Endometrial microvascular endothelial cells (primary cell): ENCODE measurements around the gene COL16A1. TPM values are rescaled to one million over a fixed set of nuclear protein-coding genes. Genes with fewer than 3 reads are reported as not detected.

Experiments
- in situ Hi-C: cut with HindIII; loops from 2 replicates; pipeline ENCODE4 v1.10.0; 2017; ENCODE audit warnings: low sequenced_read_pairs, low pct_unique_long_range_greater_than_20kb; ENCODE audit errors: inconsistent ontology term
- total RNA-seq: library from RNA; depleted of rRNA; stranded (reverse); fragments of >200 nt; gene quantifications from one replicate; pipeline ENCODE4 v1.2.3, GENCODE V29; 2015; ENCODE audit errors: inconsistent ontology term

COL16A1 gene
- 0.28 TPM for total RNA-seq

- in situ Hi-C loops = no loop called here
Observed at GRCh38 chr1:31703431-31704270, at the start of gene COL16A1. COL16A1 (minus strand) TSS chr1:31704017; CDS start chr1:31702193, 1,824 bp downstream.

GRCh38 chr1:31752952-31753475, 49.2 kb upstream of the COL16A1 start:
- in situ Hi-C loops = no loop called here

- in situ Hi-C loops = no loop called here
Observed at GRCh38 chr1:31752258-31752657, 48.4 kb upstream of the COL16A1 start.

- in situ Hi-C loops = no loop called here
Observed at GRCh38 chr1:31751822-31752241, 48.0 kb upstream of the COL16A1 start.

GRCh38 chr1:31750858-31751510, 47.2 kb upstream of the COL16A1 start:
- in situ Hi-C loops = no loop called here

GRCh38 chr1:31749785-31750735, 46.2 kb upstream of the COL16A1 start:
- in situ Hi-C loops = no loop called here

GRCh38 chr1:31748365-31748764, 44.5 kb upstream of the COL16A1 start:
- in situ Hi-C loops = no loop called here

- in situ Hi-C loops = no loop called here
Observed at GRCh38 chr1:31747304-31747703, 43.5 kb upstream of the COL16A1 start.

- in situ Hi-C loops = no loop called here
Observed at GRCh38 chr1:31746687-31747086, 42.9 kb upstream of the COL16A1 start.

- in situ Hi-C loops = no loop called here
Observed at GRCh38 chr1:31745946-31746670, 42.3 kb upstream of the COL16A1 start.

GRCh38 chr1:31745096-31745945, 41.5 kb upstream of the COL16A1 start:
- in situ Hi-C loops = no loop called here

GRCh38 chr1:31744165-31744888, 40.5 kb upstream of the COL16A1 start:
- in situ Hi-C loops = no loop called here

- in situ Hi-C loops = no loop called here
Observed at GRCh38 chr1:31742462-31743212, 38.8 kb upstream of the COL16A1 start.

- in situ Hi-C loops = no loop called here
Observed at GRCh38 chr1:31739346-31739745, 35.5 kb upstream of the COL16A1 start.

GRCh38 chr1:31736675-31737074, 32.9 kb upstream of the COL16A1 start:
- in situ Hi-C loops = no loop called here

GRCh38 chr1:31735571-31735970, 31.8 kb upstream of the COL16A1 start:
- in situ Hi-C loops = no loop called here
